ENCODE data around the gene ANKRD13D. TPM values are rescaled to one million over a fixed set of nuclear protein-coding genes. Genes with fewer than 3 reads are reported as not detected.

ANKRD13D gene
- total RNA-seq, 1 donor from 2014 or later = 54.7 TPM

DNA sequence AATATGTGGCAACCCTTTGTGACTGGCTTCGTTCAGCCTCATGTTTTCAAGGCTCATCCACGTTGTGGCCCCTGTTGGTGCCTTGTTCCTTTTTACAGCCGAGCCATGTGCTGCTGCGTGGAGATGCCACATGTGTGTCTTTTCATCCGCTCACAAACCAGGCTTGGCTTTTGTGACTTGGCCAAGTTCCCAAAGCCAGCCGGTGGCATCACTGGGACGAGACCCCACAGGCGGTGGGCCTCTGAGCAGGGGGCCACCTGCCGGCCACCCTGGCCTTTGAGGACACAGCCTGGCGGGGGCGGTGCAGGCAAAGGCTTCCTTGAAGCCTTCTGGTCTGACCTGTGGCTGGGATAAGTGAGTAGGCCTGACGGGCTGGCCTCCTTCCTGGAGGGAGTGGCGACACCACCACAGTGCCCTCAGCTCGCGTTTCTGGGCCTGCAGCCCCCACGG, 12.3 kb upstream of the ANKRD13D start:
- Histone ChIP-seq H3K9me3 (no peaks in the 10 kb centered on the region), H3K27me3 (no peaks in the 10 kb centered on the region), H3K27ac (peak overlapping the region; percentile 72 to 80), H3K4me3 (peak overlapping the region; percentile 24 to 46), H3K36me3 (peaks cover 28 to 33% of the 10 kb centered on the region in 2 donors), H3K4me1 (peaks cover 47 to 54% of the 10 kb centered on the region in 2 donors)
- peak in 2 of 3 experiments; percentile 14 to 19 for TF ChIP-seq CTCF (IDR thresholded peaks at IDR 0.05)
- intact Hi-C loops (cut with DNase I) = loop anchor here (1.0 kb wide), 1 partner anchor 12 kb away; the partner anchor contains the start of gene ANKRD13D
- no peak for DNase-seq (ENCODE audit: low spot score in 2 of 2)

GRCh38 chr11:67277231-67277961, 11.7 kb upstream of the ANKRD13D start:
- DNase-seq (ENCODE audit: low spot score in 2 of 2) = peak; percentile 79 to 95
- H3K9me3 ChIP-seq = no peaks in the 10 kb centered on the region
- no peak for TF ChIP-seq CTCF (IDR thresholded peaks at IDR 0.05)
- peak overlapping the region; percentile 72 to 80 for H3K27ac ChIP-seq
- H3K36me3 ChIP-seq = peaks cover 34 to 39% of the 10 kb centered on the region in 2 donors
- peaks cover 42 to 52% of the 10 kb centered on the region in 2 donors for H3K4me1 ChIP-seq
- no peaks in the 10 kb centered on the region for H3K27me3 ChIP-seq
- H3K4me3 ChIP-seq = peak overlapping the region; percentile 24 to 46
- intact Hi-C loops (cut with DNase I) = loop anchor here (1.0 kb wide), 1 partner anchor 12 kb away; the partner anchor contains the start of gene ANKRD13D

DNA sequence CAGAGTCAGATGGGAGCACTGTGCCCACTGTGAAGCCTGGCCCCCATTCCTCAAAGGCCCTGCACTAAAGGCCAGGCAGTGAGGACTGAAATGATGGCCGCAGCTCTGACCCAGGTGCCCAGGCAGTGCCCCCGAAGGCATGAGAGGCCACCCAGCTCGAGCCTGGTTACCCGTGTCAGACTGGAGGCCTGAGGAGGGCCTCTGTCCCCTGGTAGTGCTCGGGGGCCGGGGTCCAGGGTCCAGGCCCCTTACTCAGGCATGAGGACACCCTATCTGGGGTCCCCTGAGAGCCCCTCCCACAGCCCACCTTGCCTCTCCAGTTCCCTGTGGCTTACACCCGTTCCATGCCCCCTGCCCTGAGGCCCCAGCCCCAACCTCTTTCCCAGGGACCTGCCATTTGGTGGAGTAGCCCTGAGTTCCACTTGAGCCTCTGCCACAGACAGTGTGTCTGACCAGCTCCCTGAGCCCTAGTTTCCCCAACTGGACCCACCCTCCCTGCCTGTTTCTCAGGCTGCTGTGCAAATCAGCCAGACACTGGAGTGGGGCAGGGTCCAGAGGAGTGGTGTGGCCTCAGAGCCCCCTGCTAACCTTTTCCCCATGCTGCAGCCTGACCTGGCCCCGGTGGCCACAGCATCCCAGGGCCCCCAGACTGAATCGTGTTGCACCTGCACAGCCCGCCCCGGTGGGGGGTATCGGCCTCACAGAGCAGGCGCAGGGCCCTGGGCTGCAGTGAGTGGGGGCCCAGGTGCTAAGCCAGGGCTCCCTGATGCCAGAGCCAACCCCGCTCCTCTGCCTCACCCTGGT, 10.8 kb upstream of the ANKRD13D start:
- Histone ChIP-seq H3K9me3 (no peaks in the 10 kb centered on the region), H3K27me3 (no peaks in the 10 kb centered on the region), H3K4me1 (peaks cover 34 to 43% of the 10 kb centered on the region in 2 donors), H3K27ac (peak overlapping the region; percentile 72 to 80), H3K36me3 (peaks cover 44 to 49% of the 10 kb centered on the region in 2 donors), H3K4me3 (peak overlapping the region in 1 of 2 donors; percentile 24)
- TF ChIP-seq CTCF (IDR thresholded peaks at IDR 0.05) = no peak
- DNase-seq (ENCODE audit: low spot score in 2 of 2) = no peak
- intact Hi-C loops (cut with DNase I) = no loop called here

DNA sequence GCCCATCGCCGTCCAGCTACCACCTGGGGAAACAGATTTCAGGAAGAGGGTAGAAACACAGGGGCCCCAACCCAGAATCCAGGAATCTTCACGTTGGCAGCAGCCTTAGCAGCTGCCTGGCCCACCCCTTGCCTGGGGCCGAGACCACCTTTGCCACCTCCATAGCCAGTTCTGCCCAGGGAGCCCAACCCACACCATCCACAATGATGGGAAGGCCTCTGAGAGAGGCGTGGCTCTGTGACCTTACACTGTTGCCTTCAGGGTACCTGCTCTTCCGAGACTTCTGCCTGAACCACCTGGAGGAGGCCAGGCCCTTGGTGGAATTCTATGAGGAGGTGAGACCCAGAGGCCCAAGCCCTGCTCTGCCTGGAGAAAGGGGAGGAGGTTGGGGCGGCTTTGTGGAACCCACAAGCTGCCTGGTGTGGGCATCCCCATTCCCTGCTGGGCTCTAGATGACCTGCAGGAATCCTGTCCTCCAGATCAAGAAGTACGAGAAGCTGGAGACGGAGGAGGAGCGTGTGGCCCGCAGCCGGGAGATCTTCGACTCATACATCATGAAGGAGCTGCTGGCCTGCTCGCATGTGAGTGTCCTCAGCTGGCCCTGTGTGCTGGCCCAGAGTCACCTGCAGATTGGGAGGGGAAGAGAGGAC, 10.0 kb upstream of the ANKRD13D start:
- H3K4me3 ChIP-seq = no peak overlapping the region
- H3K27ac ChIP-seq = peak overlapping the region; percentile 72 to 80
- no peaks in the 10 kb centered on the region for H3K9me3 ChIP-seq
- H3K36me3 ChIP-seq = peaks cover 51 to 56% of the 10 kb centered on the region in 2 donors
- TF ChIP-seq CTCF (IDR thresholded peaks at IDR 0.05) = no peak
- H3K27me3 ChIP-seq = no peaks in the 10 kb centered on the region
- H3K4me1 ChIP-seq = peaks cover 26 to 35% of the 10 kb centered on the region in 2 donors
- no peak for DNase-seq (ENCODE audit: low spot score in 2 of 2)
- intact Hi-C loops (cut with DNase I) = no loop called here

DNA sequence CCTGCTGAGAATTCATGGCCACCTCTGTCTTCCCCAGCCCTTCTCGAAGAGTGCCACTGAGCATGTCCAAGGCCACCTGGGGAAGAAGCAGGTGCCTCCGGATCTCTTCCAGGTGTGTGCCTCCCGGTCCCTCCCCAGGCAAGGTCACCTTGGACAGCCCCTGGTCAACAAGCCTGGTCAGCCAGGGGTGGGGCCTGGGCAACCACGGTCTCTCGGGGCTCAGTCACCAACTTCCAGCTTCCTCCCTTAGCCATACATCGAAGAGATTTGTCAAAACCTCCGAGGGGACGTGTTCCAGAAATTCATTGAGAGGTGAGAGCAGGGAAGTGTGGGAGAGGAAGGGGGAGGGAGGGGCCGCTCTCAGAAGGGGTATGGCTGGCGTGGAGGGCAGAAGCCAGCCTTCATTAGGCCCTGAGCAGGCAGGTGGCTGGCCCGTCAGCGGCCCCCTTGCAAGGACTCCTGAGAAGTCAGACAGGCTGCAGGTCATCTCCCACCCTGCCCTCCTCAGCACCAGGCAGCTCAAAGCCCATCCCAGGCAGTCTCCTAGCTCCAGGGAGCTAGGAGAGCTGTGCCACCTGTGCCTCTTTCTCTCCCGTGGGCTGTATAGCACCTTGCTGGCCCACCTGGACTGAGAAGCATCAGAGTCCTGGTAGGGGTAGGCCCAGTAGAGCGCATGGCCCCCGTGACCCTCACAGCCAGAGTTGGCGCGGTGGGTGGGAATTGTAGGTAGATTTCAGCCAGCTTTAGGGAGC, 9.3 kb upstream of the ANKRD13D start:
- Histone ChIP-seq H3K36me3 (peaks cover 58 to 63% of the 10 kb centered on the region in 2 donors), H3K27ac (peak overlapping the region; percentile 41 to 80), H3K4me3 (no peak overlapping the region), H3K27me3 (no peaks in the 10 kb centered on the region), H3K9me3 (no peaks in the 10 kb centered on the region), H3K4me1 (peaks cover 21 to 30% of the 10 kb centered on the region in 2 donors)
- DNase-seq (ENCODE audit: low spot score in 2 of 2) = no peak
- TF ChIP-seq CTCF (IDR thresholded peaks at IDR 0.05) = no peak
- intact Hi-C loops (cut with DNase I) = no loop called here

Data from ascending aorta (tissue), 2 donors.